ENCODE measurements around the gene ZNF500. TPM values are rescaled to one million over a fixed set of nuclear protein-coding genes. Genes with fewer than 3 reads are reported as not detected.

The ZNF500 gene
- total RNA-seq, 1 donor from 2014 or later: 5.8 TPM

GRCh38 chr16:4763791-4764190, 3.2 kb downstream of the ZNF500 start:
- DNase-seq (ENCODE audit: low read depth): no peak
- no peak for TF ChIP-seq CTCF (IDR thresholded peaks at IDR 0.05; ENCODE audit: insufficient read depth, low read length, poor library complexity, severe bottlenecking)
- Histone ChIP-seq H3K36me3 (ENCODE audit: control insufficient read depth, insufficient read depth, low read length) (peaks cover 8% of the 10 kb centered on the region), H3K4me3 (ENCODE audit: low read depth, low read length) (no peak overlapping the region), H3K27me3 (ENCODE audit: control insufficient read depth, insufficient read depth, low read length) (no peaks in the 10 kb centered on the region)

GRCh38 chr16:4762205-4762604, 4.8 kb downstream of the ZNF500 start:
- no peak for TF ChIP-seq CTCF (IDR thresholded peaks at IDR 0.05; ENCODE audit: insufficient read depth, low read length, poor library complexity, severe bottlenecking)
- no peaks in the 10 kb centered on the region for H3K27me3 ChIP-seq (ENCODE audit: control insufficient read depth, insufficient read depth, low read length)
- H3K36me3 ChIP-seq (ENCODE audit: control insufficient read depth, insufficient read depth, low read length): peaks cover 8% of the 10 kb centered on the region
- no peak overlapping the region for H3K4me3 ChIP-seq (ENCODE audit: low read depth, low read length)
- DNase-seq (ENCODE audit: low read depth): no peak

- Histone ChIP-seq H3K27me3 (ENCODE audit: control insufficient read depth, insufficient read depth, low read length) (no peaks in the 10 kb centered on the region), H3K4me3 (ENCODE audit: low read depth, low read length) (no peak overlapping the region), H3K36me3 (ENCODE audit: control insufficient read depth, insufficient read depth, low read length) (peaks cover 8% of the 10 kb centered on the region)
- no peak for DNase-seq (ENCODE audit: low read depth)
- no peak for TF ChIP-seq CTCF (IDR thresholded peaks at IDR 0.05; ENCODE audit: insufficient read depth, low read length, poor library complexity, severe bottlenecking)
These were observed 6.6 kb downstream of the ZNF500 start for GRCh38 chr16:4760221-4760910.

GRCh38 chr16:4755687-4756086, 11.3 kb downstream of the ZNF500 start:
- no peaks in the 10 kb centered on the region for H3K27me3 ChIP-seq (ENCODE audit: control insufficient read depth, insufficient read depth, low read length)
- no peak for TF ChIP-seq CTCF (IDR thresholded peaks at IDR 0.05; ENCODE audit: insufficient read depth, low read length, poor library complexity, severe bottlenecking)
- peaks cover 3% of the 10 kb centered on the region for H3K36me3 ChIP-seq (ENCODE audit: control insufficient read depth, insufficient read depth, low read length)
- no peak for DNase-seq (ENCODE audit: low read depth)
- H3K4me3 ChIP-seq (ENCODE audit: low read depth, low read length): no peak overlapping the region

GRCh38 chr16:4754865-4755264, 12.1 kb downstream of the ZNF500 start:
- H3K4me3 ChIP-seq (ENCODE audit: low read depth, low read length): no peak overlapping the region
- H3K36me3 ChIP-seq (ENCODE audit: control insufficient read depth, insufficient read depth, low read length): peaks cover 1% of the 10 kb centered on the region
- H3K27me3 ChIP-seq (ENCODE audit: control insufficient read depth, insufficient read depth, low read length): no peaks in the 10 kb centered on the region
- no peak for TF ChIP-seq CTCF (IDR thresholded peaks at IDR 0.05; ENCODE audit: insufficient read depth, low read length, poor library complexity, severe bottlenecking)
- DNase-seq (ENCODE audit: low read depth): no peak

GRCh38 chr16:4753227-4753626, 13.7 kb downstream of the ZNF500 start:
- Histone ChIP-seq H3K36me3 (ENCODE audit: control insufficient read depth, insufficient read depth, low read length) (peaks cover 1% of the 10 kb centered on the region), H3K4me3 (ENCODE audit: low read depth, low read length) (no peak overlapping the region), H3K27me3 (ENCODE audit: control insufficient read depth, insufficient read depth, low read length) (no peaks in the 10 kb centered on the region)
- TF ChIP-seq CTCF (IDR thresholded peaks at IDR 0.05; ENCODE audit: insufficient read depth, low read length, poor library complexity, severe bottlenecking): no peak
- DNase-seq (ENCODE audit: low read depth): no peak

All from kidney epithelial cell (primary cell).